Liver (tissue), 9 donors: ENCODE results near the gene KRT33B. TPM values are rescaled to one million over a fixed set of nuclear protein-coding genes. Genes with fewer than 3 reads are reported as not detected.

ENCODE experiments used
- DNase-seq: peaks from one replicate; pipeline ENCODE4 v3.0.0-alpha.2; 2017; ENCODE audit warnings: low spot score
- H3K27ac ChIP-seq, 2 donors: one replicate each; pipeline ENCODE4 v1.7.0; 2013; ENCODE audit warnings: inconsistent platforms in 2 of 2, low read length in 2 of 2, control low read depth in 1 of 2, low read depth in 1 of 2, mild to moderate bottlenecking in 1 of 2
- H3K27me3 ChIP-seq, 4 donors: one replicate each; pipeline versions ENCODE4 v1.6.1 to v1.7.0; 2013; ENCODE audit warnings: low read length in 3 of 4, inconsistent platforms in 1 of 4, mild to moderate bottlenecking in 1 of 4, moderate library complexity in 1 of 4; ENCODE audit not compliant: control insufficient read depth in 4 of 4, insufficient read depth in 4 of 4
- H3K36me3 ChIP-seq, 4 donors: one replicate each; pipeline versions ENCODE4 v1.6.1 to v1.7.0; 2013; ENCODE audit warnings: low read length in 3 of 4, mild to moderate bottlenecking in 3 of 4, low read depth in 1 of 4, moderate library complexity in 1 of 4; ENCODE audit not compliant: control insufficient read depth in 4 of 4, insufficient read depth in 3 of 4
- H3K4me1 ChIP-seq, 4 donors: one replicate each; pipeline versions ENCODE4 v1.6.1 to v1.7.0; 2013; ENCODE audit warnings: low read length in 3 of 4, mild to moderate bottlenecking in 3 of 4, moderate library complexity in 1 of 4; ENCODE audit not compliant: control insufficient read depth in 4 of 4, insufficient read depth in 4 of 4
- H3K4me3 ChIP-seq, 3 donors: one replicate each; pipeline versions ENCODE4 v1.6.1 to v1.7.0; 2013; ENCODE audit warnings: low read length in 3 of 3, control low read depth in 1 of 3, low read depth in 1 of 3, mild to moderate bottlenecking in 1 of 3
- H3K9ac ChIP-seq, 2 donors: one replicate each; pipeline ENCODE4 v1.7.0; 2013; ENCODE audit warnings: low read length in 2 of 2, mild to moderate bottlenecking in 2 of 2, moderate library complexity in 2 of 2, control low read depth in 1 of 2, low read depth in 1 of 2
- H3K9me3 ChIP-seq, 4 donors: one replicate each; pipeline versions ENCODE4 v1.6.1 to v1.7.0; 2013; ENCODE audit warnings: low read length in 3 of 4; ENCODE audit not compliant: control insufficient read depth in 4 of 4
- CTCF ChIP-seq: fragments of 150-350 bp; IDR thresholded peaks from 2 replicates; pipeline ENCODE4 v1.5.1; 2017; ENCODE audit warnings: improper control_type of control experiment, low read depth, low read length; ENCODE audit not compliant: missing input control
- EGR1 ChIP-seq, 2 donors: IDR thresholded peaks; 2 replicates each; pipeline ENCODE4 v1.6.1; 2016 to 2018; ENCODE audit warnings: antibody characterized with exemption in 2 of 2, low read depth in 2 of 2
- FOXA2 ChIP-seq: IDR thresholded peaks from 2 replicates; pipeline ENCODE4 v1.6.1; 2016; ENCODE audit warnings: antibody characterized with exemption
- HNF4G ChIP-seq: IDR thresholded peaks from 2 replicates; pipeline ENCODE4 v1.6.1; 2016; ENCODE audit warnings: antibody characterized with exemption
- MAX ChIP-seq: IDR thresholded peaks from 2 replicates; pipeline ENCODE4 v1.6.1; 2016; ENCODE audit warnings: antibody characterized with exemption
- NR2F2 ChIP-seq: IDR thresholded peaks from 2 replicates; pipeline ENCODE4 v1.6.1; 2016; ENCODE audit warnings: antibody characterized with exemption
- REST ChIP-seq: IDR thresholded peaks from 2 replicates; pipeline ENCODE4 v1.6.1; 2016; ENCODE audit warnings: antibody characterized with exemption, mild to moderate bottlenecking
- RXRA ChIP-seq, 2 donors: IDR thresholded peaks; 2 replicates each; pipeline ENCODE4 v1.6.1; 2017 to 2018; ENCODE audit warnings: antibody characterized with exemption in 2 of 2, mild to moderate bottlenecking in 1 of 2
- SP1 ChIP-seq: IDR thresholded peaks from 2 replicates; pipeline ENCODE4 v1.6.1; 2018; ENCODE audit warnings: antibody characterized with exemption, mild to moderate bottlenecking
- TAF1 ChIP-seq: conservative IDR thresholded peaks from 2 replicates; pipeline ENCODE4 v1.6.1; 2016; ENCODE audit warnings: antibody characterized with exemption, mild to moderate bottlenecking
- ZBTB33 ChIP-seq: IDR thresholded peaks from 2 replicates; pipeline ENCODE4 v1.6.1; 2016; ENCODE audit warnings: antibody characterized with exemption
- WGBS: extraction: QIAGEN DNeasy Blood & Tissue Kit; methylation state at CpG from one replicate; pipeline ENCODE4 v1.1.7; 2013; 5-methylcytosine and 5-hydroxymethylcytosine counted together
- polyA plus RNA-seq, 2 donors: library from polyadenylated mRNA; stranded (reverse) in 1 of 2; unstranded in 1 of 2; fragments of 200-250 nt in 1 of 2; fragments of >200 nt in 1 of 2; fragmentation: Nextera tagmentation in 1 of 2; extraction: Ambion mirVana in 1 of 2; gene quantifications; one replicate each; pipeline versions ENCODE4 v1.2.1 to v1.2.3, GENCODE V29; 2013 to 2015
- total RNA-seq, 2 donors: library from RNA; depleted of rRNA; stranded (reverse); fragments of >200 nt; gene quantifications; one replicate each; pipeline ENCODE4 v1.2.3, GENCODE V29; 2014
- donor health status: healthy.
- donor health status: healthy.
- donor health status: healthy.
- donor health status: healthy.
- donor health status: healthy.

Gene KRT33B
- total and polyA plus RNA-seq, 4 donors: not detected

- TF ChIP-seq MAX (no peak), HNF4G (no peak)
These were observed 36.6 kb upstream of the KRT33B start (continued) for GRCh38 chr17:41406205-41406604.

- H3K4me3 ChIP-seq: no peak overlapping the region
- H3K9me3 ChIP-seq: no peaks in the 10 kb centered on the region
- 76% methylated on average over 7 of the region's 7 CpGs for WGBS
- H3K9ac ChIP-seq: no peak overlapping the region
- TF ChIP-seq MAX (no peak), SP1 (no peak), HNF4G (no peak), ZBTB33 (no peak), FOXA2 (no peak), CTCF (no peak), TAF1 (no peak), REST (no peak), RXRA (IDR thresholded peaks at IDR 0.05) (no peak), NR2F2 (no peak), EGR1 (IDR thresholded peaks at IDR 0.05; ENCODE audit: low read depth in 2 of 2) (no peak)
- no peaks in the 10 kb centered on the region for H3K36me3 ChIP-seq
- DNase-seq: no peak
- H3K27me3 ChIP-seq: peaks cover 0 to 3% (median 0%) of the 10 kb centered on the region in 4 donors
- H3K4me1 ChIP-seq: no peaks in the 10 kb centered on the region
- H3K27ac ChIP-seq: no peak overlapping the region
These were observed 34.5 kb upstream of the KRT33B start for GRCh38 chr17:41404024-41404671.
